ENCODE measurements around the gene CACNA1I. TPM values are rescaled to one million over a fixed set of nuclear protein-coding genes. Genes with fewer than 3 reads are reported as not detected.
A peak's percentile ranks its signal among the peaks of the same experiment; 100 is the strongest.

The CACNA1I gene
- polyA plus RNA-seq, 1 experiment = not detected

DNA sequence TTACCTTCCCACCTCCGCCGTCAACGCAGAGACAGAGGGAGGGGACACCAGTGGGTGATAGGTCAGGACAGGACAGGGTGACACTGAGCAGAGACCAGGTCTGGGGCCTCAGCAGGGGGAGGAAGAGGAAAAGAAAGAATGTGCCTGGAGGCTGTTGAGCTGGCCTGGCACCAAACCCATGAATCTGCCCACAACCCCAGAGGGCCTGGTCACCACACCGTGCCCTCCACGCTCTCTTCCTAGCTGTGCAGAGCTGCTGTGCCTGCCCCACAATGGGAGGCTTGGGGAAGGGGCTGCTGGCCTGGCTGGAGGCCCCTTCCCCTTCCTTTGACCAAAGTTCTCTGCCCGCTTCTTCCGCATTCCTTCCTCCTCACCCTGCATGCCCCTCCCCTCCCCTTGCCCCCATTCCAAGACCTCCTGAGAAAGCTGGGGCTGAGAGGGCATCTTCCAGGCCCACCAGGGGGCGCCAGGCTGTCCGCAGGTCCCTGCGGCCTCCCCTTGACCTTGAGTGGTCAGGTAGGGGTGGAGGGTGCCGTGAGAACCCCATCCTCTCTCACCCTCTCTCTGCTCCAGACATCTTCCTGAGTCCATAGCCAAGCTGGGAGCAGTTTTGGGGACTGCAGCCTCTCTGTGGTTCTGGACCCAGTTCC lies 11.0 kb upstream of the CACNA1I start:
- no peak for DNase-seq (ENCODE audit: low read depth, low spot score)
- Histone ChIP-seq H3K27ac (ENCODE audit: low read depth, low read length) (no peak overlapping the region), H3K9me3 (ENCODE audit: control insufficient read depth, insufficient read depth, low read length) (peaks cover 2% of the 10 kb centered on the region; the same call in 1 of the 2 replicates), H3K4me3 (ENCODE audit: low read depth, low read length) (no peak overlapping the region), H3K27me3 (ENCODE audit: control insufficient read depth, insufficient read depth, low read length) (peaks cover 56% of the 10 kb centered on the region)
- TF ChIP-seq, protein P1, sequence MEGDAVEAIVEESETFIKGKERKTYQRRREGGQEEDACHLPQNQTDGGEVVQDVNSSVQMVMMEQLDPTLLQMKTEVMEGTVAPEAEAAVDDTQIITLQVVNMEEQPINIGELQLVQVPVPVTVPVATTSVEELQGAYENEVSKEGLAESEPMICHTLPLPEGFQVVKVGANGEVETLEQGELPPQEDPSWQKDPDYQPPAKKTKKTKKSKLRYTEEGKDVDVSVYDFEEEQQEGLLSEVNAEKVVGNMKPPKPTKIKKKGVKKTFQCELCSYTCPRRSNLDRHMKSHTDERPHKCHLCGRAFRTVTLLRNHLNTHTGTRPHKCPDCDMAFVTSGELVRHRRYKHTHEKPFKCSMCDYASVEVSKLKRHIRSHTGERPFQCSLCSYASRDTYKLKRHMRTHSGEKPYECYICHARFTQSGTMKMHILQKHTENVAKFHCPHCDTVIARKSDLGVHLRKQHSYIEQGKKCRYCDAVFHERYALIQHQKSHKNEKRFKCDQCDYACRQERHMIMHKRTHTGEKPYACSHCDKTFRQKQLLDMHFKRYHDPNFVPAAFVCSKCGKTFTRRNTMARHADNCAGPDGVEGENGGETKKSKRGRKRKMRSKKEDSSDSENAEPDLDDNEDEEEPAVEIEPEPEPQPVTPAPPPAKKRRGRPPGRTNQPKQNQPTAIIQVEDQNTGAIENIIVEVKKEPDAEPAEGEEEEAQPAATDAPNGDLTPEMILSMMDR (IDR thresholded peaks at IDR 0.05; ENCODE audit: low read depth, low read length) = peak; percentile 42
- ChIA-PET POLR2A (interaction anchor here (0.6 kb wide), 1 partner anchor 390 kb away, joined by 4 read pairs; no protein-coding TSS in a partner anchor), CTCF (interaction anchor here (0.6 to 0.7 kb wide), 2 partner anchors 195 to 294 kb away, joined by 3 to 9 read pairs; no protein-coding TSS in a partner anchor)

DNA sequence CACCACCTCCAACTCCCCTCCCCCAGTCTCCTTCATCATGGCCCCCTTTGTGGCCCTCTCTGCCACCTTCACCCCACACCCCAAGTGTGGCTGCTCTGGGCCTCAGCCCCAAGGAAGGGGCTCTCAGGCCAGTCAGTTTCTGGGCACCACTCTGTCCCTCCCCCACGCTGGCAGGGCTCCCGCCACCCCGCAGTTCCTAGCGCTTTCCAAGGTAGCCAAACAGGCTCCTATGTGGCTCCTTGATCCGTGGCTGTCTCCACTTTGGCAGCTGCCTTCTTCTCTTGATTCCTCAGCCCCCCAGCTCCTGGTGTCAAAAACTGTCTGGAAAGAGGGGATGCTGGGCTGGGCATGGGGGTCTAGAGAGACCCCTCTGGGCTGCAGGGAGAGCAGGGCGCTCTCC lies 10.4 kb upstream of the CACNA1I start:
- TF ChIP-seq, protein P1 (IDR thresholded peaks at IDR 0.05; ENCODE audit: low read depth, low read length) = no peak
- no peak overlapping the region for H3K4me3 ChIP-seq (ENCODE audit: low read depth, low read length)
- peaks cover 56% of the 10 kb centered on the region for H3K27me3 ChIP-seq (ENCODE audit: control insufficient read depth, insufficient read depth, low read length)
- DNase-seq (ENCODE audit: low read depth, low spot score) = no peak
- POLR2A ChIA-PET = interaction anchor here (0.6 kb wide), 1 partner anchor 389 kb away, joined by 4 read pairs; no protein-coding TSS in a partner anchor
- H3K9me3 ChIP-seq (ENCODE audit: control insufficient read depth, insufficient read depth, low read length) = peaks cover 2% of the 10 kb centered on the region; the same call in 1 of the 2 replicates
- CTCF ChIA-PET = interaction anchor here (0.6 to 0.7 kb wide), 2 partner anchors 194 to 293 kb away, joined by 3 to 9 read pairs; no protein-coding TSS in a partner anchor
- no peak overlapping the region for H3K27ac ChIP-seq (ENCODE audit: low read depth, low read length)

DNA sequence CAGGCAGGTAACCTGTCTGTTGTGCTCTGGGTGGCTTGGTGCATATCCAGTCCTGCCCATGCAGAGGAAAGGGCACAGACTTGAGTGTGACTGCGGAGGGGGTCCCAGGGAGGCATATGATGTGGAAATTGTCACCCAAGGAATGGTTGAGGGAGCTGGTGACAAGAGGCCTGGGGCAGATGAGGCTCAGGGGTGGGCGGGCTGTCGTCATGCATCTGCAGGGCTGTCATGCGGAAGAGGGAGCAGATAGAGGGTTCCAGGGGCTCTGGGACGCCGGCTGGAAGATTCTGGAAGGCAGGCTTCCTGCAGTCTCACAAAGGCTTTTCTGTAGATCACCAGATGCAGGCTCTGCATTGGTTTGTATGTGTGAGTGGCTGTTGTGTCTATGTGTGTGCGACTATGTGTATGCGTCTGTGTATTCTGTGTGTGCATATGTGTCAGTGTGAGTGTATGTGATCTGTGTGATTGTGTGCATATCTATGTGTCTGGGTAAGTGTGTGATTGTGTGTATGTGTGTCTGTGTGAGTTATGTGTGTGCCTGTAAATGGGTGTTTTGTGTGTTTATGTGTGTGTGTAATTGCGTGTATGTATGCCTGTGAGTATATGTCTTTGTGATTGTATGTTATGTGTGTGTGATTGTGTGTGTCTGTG lies 7.6 kb upstream of the CACNA1I start:
- Histone ChIP-seq H3K9me3 (ENCODE audit: control insufficient read depth, insufficient read depth, low read length) (peaks cover 2% of the 10 kb centered on the region; the same call in 1 of the 2 replicates), H3K27ac (ENCODE audit: low read depth, low read length) (no peak overlapping the region), H3K27me3 (ENCODE audit: control insufficient read depth, insufficient read depth, low read length) (peaks cover 38% of the 10 kb centered on the region), H3K4me3 (ENCODE audit: low read depth, low read length) (no peak overlapping the region)
- TF ChIP-seq, protein P1 (IDR thresholded peaks at IDR 0.05; ENCODE audit: low read depth, low read length) = no peak
- ChIA-PET POLR2A (no interaction called here), CTCF (no interaction called here)
- DNase-seq (ENCODE audit: low read depth, low spot score) = no peak

DNA sequence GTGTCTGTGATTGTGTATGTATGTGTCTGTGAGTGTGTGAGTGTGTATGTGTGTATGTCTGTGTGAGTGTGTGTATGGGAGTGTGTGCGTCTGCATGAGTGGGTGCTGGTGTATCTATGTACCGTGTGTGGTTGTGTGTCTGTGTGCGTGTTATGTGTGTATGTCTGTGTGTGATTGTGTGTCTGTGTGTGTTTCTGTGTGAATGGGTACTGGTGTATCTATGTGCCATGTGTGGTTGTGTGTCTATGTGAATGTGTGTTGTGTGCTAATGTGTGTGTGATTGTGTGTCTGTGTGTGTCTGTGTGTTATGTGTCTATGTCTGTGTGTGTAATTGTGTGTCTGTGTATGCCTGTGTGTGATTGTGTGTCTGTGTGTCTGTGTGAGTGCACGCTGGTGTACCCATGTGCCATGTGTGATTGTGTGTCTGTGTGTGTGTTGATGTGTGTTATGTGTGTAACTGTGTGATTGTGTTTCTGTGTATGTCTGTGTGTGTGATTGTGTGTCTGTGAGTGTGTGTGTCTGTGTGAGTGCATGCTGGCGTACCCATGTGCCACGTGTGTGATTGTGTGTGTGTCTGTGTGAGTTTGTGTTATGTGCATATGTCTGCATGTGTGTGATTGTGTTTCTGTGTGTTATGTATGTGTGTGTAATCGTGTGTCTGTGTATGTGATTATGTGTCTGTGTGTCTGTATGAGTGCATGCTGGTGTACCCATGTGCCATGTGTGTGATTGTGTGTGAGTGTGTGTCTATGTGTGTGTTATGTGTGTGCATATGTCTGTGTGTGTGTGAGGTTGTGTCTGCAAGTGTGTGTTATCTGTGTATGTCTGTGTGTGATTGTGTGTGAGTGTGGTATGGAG lies 6.8 kb upstream of the CACNA1I start:
- CTCF ChIA-PET = no interaction called here
- TF ChIP-seq, protein P1 (IDR thresholded peaks at IDR 0.05; ENCODE audit: low read depth, low read length) = no peak
- POLR2A ChIA-PET = no interaction called here

More for the DNA sequence above, 6.8 kb upstream of the CACNA1I start:
- Histone ChIP-seq H3K4me3 (ENCODE audit: low read depth, low read length) (no peak overlapping the region), H3K9me3 (ENCODE audit: control insufficient read depth, insufficient read depth, low read length) (peaks cover 2% of the 10 kb centered on the region; the same call in 1 of the 2 replicates), H3K27me3 (ENCODE audit: control insufficient read depth, insufficient read depth, low read length) (peaks cover 34% of the 10 kb centered on the region), H3K27ac (ENCODE audit: low read depth, low read length) (no peak overlapping the region)
- no peak for DNase-seq (ENCODE audit: low read depth, low spot score)

All from AG04450 (cell line).